SK-N-SH treated with all-trans-retinoic acid at 6 μM for 48 hours (cell line): ENCODE results near the gene ST8SIA1.

Experiments used
- ARNTL ChIP-seq: fragments of 450-650 bp; formaldehyde crosslinking; IDR thresholded peaks from 2 replicates; pipeline ENCODE4 v1.5.0; 2020; ENCODE audit warnings: low read depth, mild to moderate bottlenecking, moderate library complexity, borderline replicate concordance
- CSDC2 ChIP-seq: fragments of 250-450 bp; sonication (Bioruptor Pico); IDR thresholded peaks from 2 replicates; pipeline ENCODE4 v1.5.0; 2020; ENCODE audit warnings: mild to moderate bottlenecking, moderate library complexity
- ESRRG ChIP-seq: fragments of 250-450 bp; sonication (Bioruptor Pico); IDR thresholded peaks from 2 replicates; pipeline ENCODE4 v1.6.1; 2021; ENCODE audit warnings: mild to moderate bottlenecking
- ISL1 ChIP-seq: fragments of 250-450 bp; sonication (Bioruptor Pico); IDR thresholded peaks from 2 replicates; pipeline ENCODE4 v2.1.2; 2022; ENCODE audit warnings: mild to moderate bottlenecking, moderate library complexity
- SNAI2 ChIP-seq: fragments of 250-450 bp; sonication (Bioruptor Pico); IDR thresholded peaks from 2 replicates; pipeline ENCODE4 v1.5.0; 2020; ENCODE audit warnings: mild to moderate bottlenecking, moderate library complexity
- TOX ChIP-seq: fragments of 250-450 bp; sonication (Bioruptor Pico); IDR thresholded peaks from 2 replicates; pipeline ENCODE4 v1.8.0; 2021; ENCODE audit warnings: mild to moderate bottlenecking, moderate library complexity, borderline replicate concordance
- ZFP30 ChIP-seq: fragments of 450-650 bp; formaldehyde crosslinking; IDR thresholded peaks from 2 replicates; pipeline ENCODE4 v1.5.0; 2022; ENCODE audit warnings: mild to moderate bottlenecking, moderate library complexity
- ZNF70 ChIP-seq: fragments of 450-650 bp; formaldehyde crosslinking; IDR thresholded peaks from 2 replicates; pipeline ENCODE4 v1.5.0; 2020; ENCODE audit warnings: mild to moderate bottlenecking, moderate library complexity
- TF ChIP-seq, protein P1 (sequence below): fragments of 250-450 bp; sonication (Bioruptor Pico); IDR thresholded peaks from 2 replicates; pipeline ENCODE4 v1.8.0; 2020; ENCODE audit warnings: mild to moderate bottlenecking, moderate library complexity, borderline replicate concordance
- TF ChIP-seq, protein P2 (sequence below): fragments of 250-450 bp; sonication (Bioruptor Pico); IDR thresholded peaks from 2 replicates; pipeline ENCODE4 v1.8.0; 2021; ENCODE audit warnings: low read depth, mild to moderate bottlenecking, moderate library complexity, borderline replicate concordance
- TF ChIP-seq, protein P3 (sequence below): fragments of 250-450 bp; sonication (Bioruptor Pico); IDR thresholded peaks from 2 replicates; pipeline ENCODE4 v1.5.1; 2020; ENCODE audit warnings: low read depth, mild to moderate bottlenecking, moderate library complexity

DNA sequence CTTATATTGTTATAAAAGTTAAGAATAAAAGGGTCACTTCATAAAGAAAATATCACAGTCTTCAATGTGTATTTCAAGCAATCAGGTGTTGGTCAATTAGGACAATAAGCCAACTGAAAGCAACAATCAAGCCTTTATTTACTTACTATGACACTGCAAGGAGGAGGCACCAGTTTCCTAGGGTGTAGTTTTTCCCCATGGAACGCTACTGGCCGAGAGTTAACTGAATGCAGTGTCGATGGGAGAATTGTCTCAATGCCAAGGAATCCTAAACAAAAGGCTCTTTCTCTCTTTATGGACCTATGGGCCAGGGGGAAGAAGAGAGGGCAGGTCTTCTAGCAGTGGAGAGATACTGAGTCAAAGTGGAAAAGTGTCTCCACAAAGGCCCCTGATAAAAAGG, 146.1 kb downstream of the ST8SIA1 start:
- TF ChIP-seq TOX (CRISPR knock-in tag): no peak
- TF ChIP-seq ARNTL (CRISPR knock-in tag): no peak
- no peak for TF ChIP-seq SNAI2 (CRISPR knock-in tag)
- TF ChIP-seq ESRRG (CRISPR knock-in tag): no peak
- TF ChIP-seq, protein P1, sequence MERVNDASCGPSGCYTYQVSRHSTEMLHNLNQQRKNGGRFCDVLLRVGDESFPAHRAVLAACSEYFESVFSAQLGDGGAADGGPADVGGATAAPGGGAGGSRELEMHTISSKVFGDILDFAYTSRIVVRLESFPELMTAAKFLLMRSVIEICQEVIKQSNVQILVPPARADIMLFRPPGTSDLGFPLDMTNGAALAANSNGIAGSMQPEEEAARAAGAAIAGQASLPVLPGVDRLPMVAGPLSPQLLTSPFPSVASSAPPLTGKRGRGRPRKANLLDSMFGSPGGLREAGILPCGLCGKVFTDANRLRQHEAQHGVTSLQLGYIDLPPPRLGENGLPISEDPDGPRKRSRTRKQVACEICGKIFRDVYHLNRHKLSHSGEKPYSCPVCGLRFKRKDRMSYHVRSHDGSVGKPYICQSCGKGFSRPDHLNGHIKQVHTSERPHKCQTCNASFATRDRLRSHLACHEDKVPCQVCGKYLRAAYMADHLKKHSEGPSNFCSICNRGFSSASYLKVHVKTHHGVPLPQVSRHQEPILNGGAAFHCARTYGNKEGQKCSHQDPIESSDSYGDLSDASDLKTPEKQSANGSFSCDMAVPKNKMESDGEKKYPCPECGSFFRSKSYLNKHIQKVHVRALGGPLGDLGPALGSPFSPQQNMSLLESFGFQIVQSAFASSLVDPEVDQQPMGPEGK (CRISPR knock-in tag): no peak
- TF ChIP-seq ZNF70: no peak
- no peak for TF ChIP-seq ZFP30
- TF ChIP-seq, protein P2, sequence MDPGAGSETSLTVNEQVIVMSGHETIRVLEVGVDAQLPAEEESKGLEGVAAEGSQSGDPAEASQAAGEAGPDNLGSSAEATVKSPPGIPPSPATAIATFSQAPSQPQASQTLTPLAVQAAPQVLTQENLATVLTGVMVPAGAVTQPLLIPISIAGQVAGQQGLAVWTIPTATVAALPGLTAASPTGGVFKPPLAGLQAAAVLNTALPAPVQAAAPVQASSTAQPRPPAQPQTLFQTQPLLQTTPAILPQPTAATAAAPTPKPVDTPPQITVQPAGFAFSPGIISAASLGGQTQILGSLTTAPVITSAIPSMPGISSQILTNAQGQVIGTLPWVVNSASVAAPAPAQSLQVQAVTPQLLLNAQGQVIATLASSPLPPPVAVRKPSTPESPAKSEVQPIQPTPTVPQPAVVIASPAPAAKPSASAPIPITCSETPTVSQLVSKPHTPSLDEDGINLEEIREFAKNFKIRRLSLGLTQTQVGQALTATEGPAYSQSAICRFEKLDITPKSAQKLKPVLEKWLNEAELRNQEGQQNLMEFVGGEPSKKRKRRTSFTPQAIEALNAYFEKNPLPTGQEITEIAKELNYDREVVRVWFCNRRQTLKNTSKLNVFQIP (CRISPR knock-in tag): no peak
- TF ChIP-seq, protein P3, sequence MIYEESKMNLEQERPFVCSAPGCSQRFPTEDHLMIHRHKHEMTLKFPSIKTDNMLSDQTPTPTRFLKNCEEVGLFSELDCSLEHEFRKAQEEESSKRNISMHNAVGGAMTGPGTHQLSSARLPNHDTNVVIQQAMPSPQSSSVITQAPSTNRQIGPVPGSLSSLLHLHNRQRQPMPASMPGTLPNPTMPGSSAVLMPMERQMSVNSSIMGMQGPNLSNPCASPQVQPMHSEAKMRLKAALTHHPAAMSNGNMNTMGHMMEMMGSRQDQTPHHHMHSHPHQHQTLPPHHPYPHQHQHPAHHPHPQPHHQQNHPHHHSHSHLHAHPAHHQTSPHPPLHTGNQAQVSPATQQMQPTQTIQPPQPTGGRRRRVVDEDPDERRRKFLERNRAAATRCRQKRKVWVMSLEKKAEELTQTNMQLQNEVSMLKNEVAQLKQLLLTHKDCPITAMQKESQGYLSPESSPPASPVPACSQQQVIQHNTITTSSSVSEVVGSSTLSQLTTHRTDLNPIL: no peak
- TF ChIP-seq CSDC2 (CRISPR knock-in tag): no peak
- TF ChIP-seq ISL1 (CRISPR knock-in tag): no peak
